Mesangial cell (primary cell): ENCODE results near the gene HOOK2. TPM values are rescaled to one million over a fixed set of nuclear protein-coding genes. Genes with fewer than 3 reads are reported as not detected.

ENCODE experiments used
- total RNA-seq: library from RNA; depleted of rRNA; stranded (reverse); fragments of >200 nt; gene quantifications from 2 replicates; pipeline ENCODE4 v1.2.3, GENCODE V29; 2015

HOOK2 gene, protein sequence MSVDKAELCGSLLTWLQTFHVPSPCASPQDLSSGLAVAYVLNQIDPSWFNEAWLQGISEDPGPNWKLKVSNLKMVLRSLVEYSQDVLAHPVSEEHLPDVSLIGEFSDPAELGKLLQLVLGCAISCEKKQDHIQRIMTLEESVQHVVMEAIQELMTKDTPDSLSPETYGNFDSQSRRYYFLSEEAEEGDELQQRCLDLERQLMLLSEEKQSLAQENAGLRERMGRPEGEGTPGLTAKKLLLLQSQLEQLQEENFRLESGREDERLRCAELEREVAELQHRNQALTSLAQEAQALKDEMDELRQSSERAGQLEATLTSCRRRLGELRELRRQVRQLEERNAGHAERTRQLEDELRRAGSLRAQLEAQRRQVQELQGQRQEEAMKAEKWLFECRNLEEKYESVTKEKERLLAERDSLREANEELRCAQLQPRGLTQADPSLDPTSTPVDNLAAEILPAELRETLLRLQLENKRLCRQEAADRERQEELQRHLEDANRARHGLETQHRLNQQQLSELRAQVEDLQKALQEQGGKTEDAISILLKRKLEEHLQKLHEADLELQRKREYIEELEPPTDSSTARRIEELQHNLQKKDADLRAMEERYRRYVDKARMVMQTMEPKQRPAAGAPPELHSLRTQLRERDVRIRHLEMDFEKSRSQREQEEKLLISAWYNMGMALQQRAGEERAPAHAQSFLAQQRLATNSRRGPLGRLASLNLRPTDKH
- 7.3 and 13.2 TPM in 2 replicates for total RNA-seq

DNA sequence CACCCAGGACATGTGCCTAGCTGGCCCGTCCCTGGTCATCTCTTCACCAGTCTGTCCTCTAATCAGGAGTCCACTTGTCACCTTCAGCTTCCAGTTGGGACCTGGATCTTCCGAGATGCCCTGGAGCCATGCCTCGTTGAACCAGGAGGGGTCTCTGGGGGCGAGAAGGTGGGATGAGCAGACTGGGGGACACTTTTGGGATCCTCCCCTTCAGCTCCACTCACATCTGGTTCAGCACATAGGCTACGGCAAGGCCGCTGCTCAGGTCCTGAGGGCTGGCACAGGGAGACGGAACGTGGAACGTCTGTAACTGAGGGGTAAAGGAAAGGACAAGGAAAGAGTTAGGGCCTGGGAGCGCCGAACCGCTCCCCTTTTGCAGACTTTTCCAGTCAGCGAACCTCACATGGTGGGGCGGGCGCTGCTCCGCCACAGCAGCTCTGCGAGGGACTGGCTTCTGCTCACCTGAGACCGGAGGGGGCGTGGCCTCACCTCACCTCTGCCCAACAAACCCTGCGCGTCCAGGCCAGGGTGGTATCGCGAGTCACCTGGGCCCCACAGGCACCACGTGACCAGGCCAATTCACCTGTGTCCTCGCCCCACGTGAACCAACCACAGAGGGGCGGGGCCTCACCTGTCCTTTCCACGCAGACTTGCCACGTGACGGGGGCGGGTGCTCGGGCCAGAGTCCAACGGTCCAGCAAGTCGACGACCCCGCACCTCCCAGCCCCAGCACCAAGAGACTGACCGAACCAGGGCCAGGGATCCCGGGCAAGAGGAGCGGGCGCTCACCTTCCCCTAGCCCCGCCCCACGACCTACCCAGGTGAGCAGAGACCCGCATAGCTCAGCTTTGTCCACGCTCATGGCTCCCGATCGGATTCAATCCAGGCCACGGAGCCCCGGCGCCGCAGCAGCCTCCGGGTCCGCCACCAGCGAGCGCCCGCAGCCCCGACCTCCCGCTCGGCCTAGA lies at the start of gene HOOK2:
TSS of gene HOOK2 (minus strand) at position 965 of the 968 bp plus-strand sequence. CDS start at position 862, 103 bp downstream.

GRCh38 chr19:12806242-12807081 lies 31.1 kb upstream of the HOOK2 start, which contains the start of gene RNASEH2A:
TSS of gene RNASEH2A (plus strand) at chr19:12806584. CDS start at chr19:12806674, 90 bp downstream.

DNA sequence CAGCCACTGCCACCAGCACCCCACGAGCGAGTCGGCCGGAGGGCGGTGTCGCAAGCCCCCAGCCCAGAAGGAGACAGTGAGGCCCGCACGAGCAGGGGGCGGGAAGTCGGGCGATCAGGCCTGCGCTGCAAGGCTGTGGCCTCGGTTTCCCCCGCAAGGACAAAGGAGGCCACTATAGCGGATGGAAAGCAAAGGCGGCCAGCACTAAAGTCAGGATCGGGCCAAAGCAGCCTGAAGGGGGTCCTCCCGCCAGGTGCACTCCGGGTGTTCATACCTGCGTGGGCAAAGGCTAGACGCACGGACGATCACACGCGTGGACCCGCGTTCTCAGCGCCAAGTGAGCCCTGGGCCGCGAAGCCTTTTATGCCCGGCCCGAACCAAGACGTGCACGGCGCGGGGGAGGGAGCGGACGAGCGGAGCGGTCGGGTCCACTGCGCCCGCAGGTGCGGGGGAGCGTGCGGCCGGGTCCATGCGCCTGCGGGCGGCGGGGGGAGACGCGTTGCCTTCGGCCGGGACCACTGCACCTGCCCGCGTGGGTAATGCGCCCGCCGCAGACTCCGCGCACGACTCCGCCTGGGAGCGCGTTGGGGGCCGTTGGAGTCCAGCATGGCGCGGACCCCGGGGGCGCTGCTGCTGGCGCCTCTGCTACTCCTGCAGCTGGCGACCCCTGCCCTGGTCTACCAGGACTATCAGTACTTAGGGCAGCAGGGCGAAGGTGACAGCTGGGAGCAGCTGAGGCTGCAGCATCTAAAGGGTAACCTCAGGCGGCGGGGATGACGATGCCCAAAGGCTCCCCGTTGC lies 26.3 kb upstream of the HOOK2 start, which contains the start of the genes PRDX2 and THSD8:
TSS of gene PRDX2 (minus strand) at position 335 of the 801 bp plus-strand sequence. CDS start 539 bp downstream, outside the sequence.
TSS of gene THSD8 (plus strand) at position 604 of the 801 bp plus-strand sequence. CDS start at position 607, 3 bp downstream.

GRCh38 chr19:12791345-12792050 lies 16.1 kb upstream of the HOOK2 start, which contains the start of gene JUNB:
TSS of gene JUNB (plus strand) at chr19:12791486. CDS start at chr19:12791772, 286 bp downstream.

GRCh38 chr19:12751635-12752034 lies 23.7 kb downstream of the HOOK2 start, which contains the start of gene BEST2:
TSS of gene BEST2 (plus strand) at chr19:12751791. CDS start at chr19:12752593, 802 bp downstream.

DNA sequence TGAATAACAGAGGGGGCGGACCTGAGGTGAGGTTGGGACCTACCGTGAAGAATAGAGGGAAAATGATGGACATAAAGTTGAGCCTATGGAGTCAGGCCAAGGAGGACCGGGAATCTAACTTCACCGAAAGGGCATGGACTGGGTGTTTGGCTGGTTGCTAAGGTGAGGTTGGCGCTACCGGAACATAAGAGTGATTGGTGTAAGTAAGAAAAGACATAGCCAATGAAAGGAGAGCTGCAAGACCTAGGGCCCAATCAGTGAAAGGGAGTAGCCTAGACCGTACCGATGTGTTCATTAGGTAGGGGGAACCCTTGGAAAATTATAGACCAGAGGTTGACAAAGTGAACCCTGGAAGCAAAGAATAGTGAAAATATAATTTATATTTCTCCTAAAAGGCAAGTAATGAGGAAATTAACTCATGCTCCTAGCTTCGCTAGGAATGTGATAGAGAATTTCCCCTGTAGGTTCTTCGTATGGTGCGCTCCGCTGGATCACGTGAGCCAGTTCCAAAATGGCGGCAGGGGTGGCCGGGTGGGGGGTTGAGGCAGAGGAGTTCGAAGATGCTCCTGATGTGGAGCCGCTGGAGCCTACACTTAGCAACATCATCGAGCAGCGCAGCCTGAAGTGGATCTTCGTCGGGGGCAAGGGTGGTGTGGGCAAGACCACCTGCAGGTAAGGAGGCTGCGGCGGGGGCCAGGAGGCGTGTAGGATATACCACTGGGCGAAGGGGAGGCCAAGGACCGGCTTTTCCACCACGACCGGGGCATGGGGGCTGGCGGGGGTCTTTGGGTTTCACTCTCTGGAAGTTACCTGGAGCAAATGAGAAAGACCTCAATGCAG lies 38.1 kb downstream of the HOOK2 start, which contains the start of gene GET3:
TSS of gene GET3 (plus strand) at position 503 of the 840 bp plus-strand sequence. CDS start at position 512, 9 bp downstream.

GRCh38 chr19:12723641-12724426 lies 51.5 kb downstream of the HOOK2 start, which contains the start of gene TNPO2:
TSS of gene TNPO2 (minus strand) at chr19:12723932. CDS start at chr19:12720977, 2,955 bp downstream.

Other genes with a start within 250 kb of the HOOK2 start
- 2.3 and 2.9 TPM in 2 replicates for gene ZNF564, start 224.1 kb downstream of the HOOK2 start, total RNA-seq
- gene ZNF490, start 164.7 kb downstream of the HOOK2 start, total RNA-seq, result 2.4 and 4.2 TPM in 2 replicates
- gene ZNF791, start 164.6 kb downstream of the HOOK2 start, total RNA-seq, result 6.0 and 8.1 TPM in 2 replicates
- gene MAN2B1, start 108.8 kb downstream of the HOOK2 start, total RNA-seq, result 44.3 and 78.7 TPM in 2 replicates
- gene WDR83, start 108.7 kb downstream of the HOOK2 start, total RNA-seq, result 8.5 and 10.4 TPM in 2 replicates
- gene DHPS, start 93.7 kb downstream of the HOOK2 start, total RNA-seq, result 65.2 and 76.4 TPM in 2 replicates
- not detected in 2 replicates for gene GNG14, start 87.6 kb downstream of the HOOK2 start, total RNA-seq
- 25.1 and 30.7 TPM in 2 replicates for gene FBXW9, start 78.9 kb downstream of the HOOK2 start, total RNA-seq
- gene TNPO2, start 51.6 kb downstream of the HOOK2 start, total RNA-seq, result 44.5 and 46.6 TPM in 2 replicates
- 221 and 294 TPM in 2 replicates for gene TRIR, start 40.9 kb downstream of the HOOK2 start, total RNA-seq
- 127 and 130 TPM in 2 replicates for gene GET3, start 38.1 kb downstream of the HOOK2 start, total RNA-seq
- 0.38 TPM in 1 of 2 replicates, not detected in the other for gene BEST2, start 23.8 kb downstream of the HOOK2 start, total RNA-seq
- gene JUNB, start 15.9 kb upstream of the HOOK2 start, total RNA-seq, result 176 and 209 TPM in 2 replicates
- 394 and 417 TPM in 2 replicates for gene PRDX2, start 26.2 kb upstream of the HOOK2 start, total RNA-seq
- 0.76 TPM in 1 of 2 replicates, not detected in the other for gene THSD8, start 26.5 kb upstream of the HOOK2 start, total RNA-seq
- gene RNASEH2A, start 31.0 kb upstream of the HOOK2 start, total RNA-seq, result 12.3 and 59.2 TPM in 2 replicates
- not detected in 2 replicates for gene RTBDN, start 59.0 kb upstream of the HOOK2 start, total RNA-seq
- gene MAST1, start 63.0 kb upstream of the HOOK2 start, total RNA-seq, result 0.49 and 1.0 TPM in 2 replicates
- 23.1 and 54.4 TPM in 2 replicates for gene DNASE2, start 105.9 kb upstream of the HOOK2 start, total RNA-seq
- gene KLF1, start 111.6 kb upstream of the HOOK2 start, total RNA-seq, result not detected in 2 replicates
- gene GCDH, start 115.6 kb upstream of the HOOK2 start, total RNA-seq, result 32.6 and 60.9 TPM in 2 replicates
- 0.25 and 0.33 TPM in 2 replicates for gene SYCE2, start 143.7 kb upstream of the HOOK2 start, total RNA-seq
- 61.7 and 98.1 TPM in 2 replicates for gene FARSA, start 158.2 kb upstream of the HOOK2 start, total RNA-seq
- 525 and 1,118 TPM in 2 replicates for gene CALR, start 163.1 kb upstream of the HOOK2 start, total RNA-seq
- gene RAD23A, start 170.3 kb upstream of the HOOK2 start, total RNA-seq, result 104 and 117 TPM in 2 replicates
- gene GADD45GIP1, start 181.7 kb upstream of the HOOK2 start, total RNA-seq, result 45.5 and 82.6 TPM in 2 replicates
- 0.16 TPM in 1 of 2 replicates, not detected in the other for gene DAND5, start 194.0 kb upstream of the HOOK2 start, total RNA-seq
- gene NFIX, start 219.9 kb upstream of the HOOK2 start, total RNA-seq, result 6.7 and 16.2 TPM in 2 replicates